Activated CD8-positive, alpha-beta memory T cell treated with anti-CD3 and anti-CD28 coated beads, Interleukin-2, amount 50 U/mL, for 48 hours (primary cell): ENCODE results near the gene LRRC40.
"Not testable (repeated sequence)": the region's sequence is repeated elsewhere in the genome, so short reads cannot be mapped to it uniquely, and the experiment has no call there.

Experiments used
- DNase-seq: peaks from one replicate; pipeline ENCODE4 v3.0.0-alpha.2; 2020

The LRRC40 gene

GRCh38 chr1:70200065-70200464 is 5.3 kb downstream of the LRRC40 start:
- no peak for DNase-seq

GRCh38 chr1:70196333-70196732 is 9.0 kb downstream of the LRRC40 start:
- DNase-seq: no peak

GRCh38 chr1:70195342-70195741 is 10.0 kb downstream of the LRRC40 start:
- no peak for DNase-seq

- no peak for DNase-seq
Observed at GRCh38 chr1:70194601-70195000, 10.8 kb downstream of the LRRC40 start.

- DNase-seq: not testable (repeated sequence)
Observed at GRCh38 chr1:70192446-70192845, 12.9 kb downstream of the LRRC40 start.

GRCh38 chr1:70190180-70190579 is 15.2 kb downstream of the LRRC40 start:
- no peak for DNase-seq

- no peak for DNase-seq
Observed at GRCh38 chr1:70188522-70188921, 16.9 kb downstream of the LRRC40 start.

GRCh38 chr1:70185181-70185580 is 20.2 kb downstream of the LRRC40 start:
- DNase-seq: not testable (repeated sequence)

- DNase-seq: no peak
Observed at GRCh38 chr1:70171512-70171911, 33.9 kb downstream of the LRRC40 start.

GRCh38 chr1:70169018-70169839 is 36.1 kb downstream of the LRRC40 start:
- no peak for DNase-seq

- no peak for DNase-seq
Observed at GRCh38 chr1:70168283-70168682, 37.1 kb downstream of the LRRC40 start.

- no peak for DNase-seq
Observed at GRCh38 chr1:70164350-70164749, 41.0 kb downstream of the LRRC40 start.

GRCh38 chr1:70156529-70157120 is 48.8 kb downstream of the LRRC40 start:
- DNase-seq: no peak

- no peak for DNase-seq
Observed at GRCh38 chr1:70153739-70154138, 51.6 kb downstream of the LRRC40 start.

- no peak for DNase-seq
Observed at GRCh38 chr1:70150444-70150843, 54.9 kb downstream of the LRRC40 start.

- no peak for DNase-seq
Observed at GRCh38 chr1:70146488-70146887, 58.9 kb downstream of the LRRC40 start.

- no peak for DNase-seq
Observed at GRCh38 chr1:70143048-70143659, 62.2 kb downstream of the LRRC40 start.

- DNase-seq: no peak
Observed at GRCh38 chr1:70142075-70142474, 63.3 kb downstream of the LRRC40 start.

GRCh38 chr1:70140894-70141293 is 64.5 kb downstream of the LRRC40 start:
- DNase-seq: no peak

GRCh38 chr1:70140343-70140742 is 65.0 kb downstream of the LRRC40 start:
- DNase-seq: no peak

GRCh38 chr1:70134148-70134547 is 71.2 kb downstream of the LRRC40 start:
- no peak for DNase-seq

GRCh38 chr1:70117046-70117445 is 88.3 kb downstream of the LRRC40 start:
- DNase-seq: no peak

GRCh38 chr1:70115315-70115714 is 90.1 kb downstream of the LRRC40 start:
- DNase-seq: no peak

GRCh38 chr1:70112838-70113237 is 92.5 kb downstream of the LRRC40 start:
- no peak for DNase-seq
